ENCODE measurements around the gene TBX4. TPM values are rescaled to one million over a fixed set of nuclear protein-coding genes. Genes with fewer than 3 reads are reported as not detected.

TBX4 gene
- total and polyA plus RNA-seq, 2 experiments from 2014 or later, result 13.9 to 15.4 TPM

DNA sequence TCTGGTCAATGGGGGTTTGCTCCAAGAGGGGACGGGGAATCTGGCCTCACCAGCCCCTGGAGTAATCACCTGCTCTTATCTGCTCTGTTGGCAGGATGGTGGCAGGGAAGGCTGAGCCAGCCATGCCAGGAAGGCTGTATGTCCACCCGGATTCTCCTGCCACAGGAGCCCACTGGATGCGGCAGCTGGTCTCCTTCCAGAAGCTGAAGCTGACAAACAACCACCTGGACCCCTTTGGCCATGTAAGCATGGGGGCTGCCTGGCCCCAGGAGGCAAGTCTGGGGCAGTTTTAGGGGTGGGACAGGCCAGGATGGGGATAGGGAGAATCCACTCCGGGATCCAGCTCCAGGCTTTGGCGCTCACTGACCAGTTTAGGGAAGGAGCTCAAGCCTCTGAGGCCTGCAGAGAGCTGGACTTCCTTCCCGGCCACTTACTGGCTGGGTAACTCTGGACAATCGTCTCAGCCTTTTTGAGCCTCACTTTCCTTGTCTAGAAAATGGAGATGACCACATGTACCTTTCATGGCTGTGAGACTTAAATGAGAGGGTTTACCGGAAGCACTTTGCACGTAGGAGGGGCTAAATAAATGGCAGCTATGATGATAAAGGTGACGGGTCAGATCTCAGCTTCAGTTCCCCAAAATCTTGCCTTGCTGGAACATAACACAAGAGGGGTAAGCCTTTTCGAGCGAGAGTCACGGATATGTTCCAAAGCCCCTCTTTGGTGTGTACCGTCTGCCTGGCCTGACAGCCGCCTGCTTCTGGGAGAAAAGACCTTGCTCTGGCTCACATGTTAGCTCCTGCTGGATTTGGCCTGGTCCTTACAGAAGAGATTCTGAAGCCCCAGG, 15.4 kb downstream of the TBX4 start:
- Histone ChIP-seq H4K20me1 (ENCODE audit: insufficient read depth, poor library complexity, severe bottlenecking) (no peaks in the 10 kb centered on the region), H3K79me2 (peaks cover 82% of the 10 kb centered on the region), H3K4me1 (ENCODE audit: insufficient read depth) (peaks cover 32% of the 10 kb centered on the region), H3K9me3 (ENCODE audit: low read depth) (no peaks in the 10 kb centered on the region), H2AFZ (no peak overlapping the region), H3K9me2 (replicated peaks; ENCODE audit: insufficient read depth) (no peaks in the 10 kb centered on the region), H3K36me3 (replicated peaks; ENCODE audit: insufficient read depth, low read depth) (no peaks in the 10 kb centered on the region), H3K27ac (peak overlapping the region; percentile 29), H3K27me3 (no peaks in the 10 kb centered on the region), H3K4me2 (no peak overlapping the region), H3K4me3 (no peak overlapping the region)
- no peak for TF ChIP-seq EZH2 (IDR thresholded peaks at IDR 0.05; ENCODE audit: borderline replicate concordance)
- TF ChIP-seq, protein P1, sequence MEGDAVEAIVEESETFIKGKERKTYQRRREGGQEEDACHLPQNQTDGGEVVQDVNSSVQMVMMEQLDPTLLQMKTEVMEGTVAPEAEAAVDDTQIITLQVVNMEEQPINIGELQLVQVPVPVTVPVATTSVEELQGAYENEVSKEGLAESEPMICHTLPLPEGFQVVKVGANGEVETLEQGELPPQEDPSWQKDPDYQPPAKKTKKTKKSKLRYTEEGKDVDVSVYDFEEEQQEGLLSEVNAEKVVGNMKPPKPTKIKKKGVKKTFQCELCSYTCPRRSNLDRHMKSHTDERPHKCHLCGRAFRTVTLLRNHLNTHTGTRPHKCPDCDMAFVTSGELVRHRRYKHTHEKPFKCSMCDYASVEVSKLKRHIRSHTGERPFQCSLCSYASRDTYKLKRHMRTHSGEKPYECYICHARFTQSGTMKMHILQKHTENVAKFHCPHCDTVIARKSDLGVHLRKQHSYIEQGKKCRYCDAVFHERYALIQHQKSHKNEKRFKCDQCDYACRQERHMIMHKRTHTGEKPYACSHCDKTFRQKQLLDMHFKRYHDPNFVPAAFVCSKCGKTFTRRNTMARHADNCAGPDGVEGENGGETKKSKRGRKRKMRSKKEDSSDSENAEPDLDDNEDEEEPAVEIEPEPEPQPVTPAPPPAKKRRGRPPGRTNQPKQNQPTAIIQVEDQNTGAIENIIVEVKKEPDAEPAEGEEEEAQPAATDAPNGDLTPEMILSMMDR (IDR thresholded peaks at IDR 0.05; ENCODE audit: poor library complexity), result no peak
- no peak for TF ChIP-seq EZH2phosphoT487 (IDR thresholded peaks at IDR 0.05; ENCODE audit: low read depth, severe bottlenecking, unreplicated experiment)
- no peak for DNase-seq (ENCODE audit: low spot score)
- 52% methylated on average over 15 of the region's 15 CpGs for WGBS (ENCODE audit: low lambda C conversion rate, missing lambda C conversion rate)

DNA sequence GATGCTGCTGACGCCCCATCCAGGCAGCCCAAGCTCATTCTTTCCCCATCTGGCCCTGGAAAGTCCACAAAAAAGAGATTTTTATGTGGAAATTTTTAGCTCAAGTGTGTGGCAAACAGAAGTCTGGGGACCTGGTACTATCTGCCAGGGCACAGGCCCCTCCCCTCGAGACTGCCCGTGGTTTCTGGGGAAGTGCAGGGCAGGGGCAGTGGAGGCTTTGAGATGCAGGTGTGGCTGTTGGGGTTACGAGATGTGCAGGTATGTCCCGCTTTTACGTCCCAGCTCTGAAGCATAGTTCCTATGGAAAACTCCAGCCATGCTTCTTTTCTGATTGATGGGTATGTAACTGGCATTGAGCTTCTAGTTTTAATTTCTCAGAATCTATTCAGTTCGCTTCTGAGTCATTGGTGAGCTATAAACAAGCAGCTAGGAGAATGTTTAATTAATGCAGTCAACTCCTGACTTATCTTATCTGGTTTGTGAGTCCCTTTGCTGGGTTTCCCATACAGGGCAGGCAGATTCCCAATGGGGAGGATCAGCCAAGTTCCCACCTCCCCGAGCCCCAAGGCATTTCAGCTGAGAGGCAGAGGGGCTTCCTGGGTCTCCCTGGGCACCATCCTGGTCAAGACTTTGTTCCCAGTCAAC, 16.2 kb downstream of the TBX4 start:
- H3K36me3 ChIP-seq (replicated peaks; ENCODE audit: insufficient read depth, low read depth), result no peaks in the 10 kb centered on the region
- no peaks in the 10 kb centered on the region for H3K9me3 ChIP-seq (ENCODE audit: low read depth)
- H3K9me2 ChIP-seq (replicated peaks; ENCODE audit: insufficient read depth), result no peaks in the 10 kb centered on the region
- no peaks in the 10 kb centered on the region for H4K20me1 ChIP-seq (ENCODE audit: insufficient read depth, poor library complexity, severe bottlenecking)
- H3K79me2 ChIP-seq, result peaks cover 83% of the 10 kb centered on the region
- no peak overlapping the region for H2AFZ ChIP-seq
- peaks cover 25% of the 10 kb centered on the region for H3K4me1 ChIP-seq (ENCODE audit: insufficient read depth)
- peak overlapping the region; percentile 78 for H3K27ac ChIP-seq
- WGBS (ENCODE audit: low lambda C conversion rate, missing lambda C conversion rate), result 62% methylated on average over 8 of the region's 8 CpGs
- DNase-seq (ENCODE audit: low spot score), result no peak
- H3K27me3 ChIP-seq, result no peaks in the 10 kb centered on the region
- H3K4me3 ChIP-seq, result no peak overlapping the region
- H3K4me2 ChIP-seq, result no peak overlapping the region
- no peak for TF ChIP-seq EZH2phosphoT487 (IDR thresholded peaks at IDR 0.05; ENCODE audit: low read depth, severe bottlenecking, unreplicated experiment)

DNA sequence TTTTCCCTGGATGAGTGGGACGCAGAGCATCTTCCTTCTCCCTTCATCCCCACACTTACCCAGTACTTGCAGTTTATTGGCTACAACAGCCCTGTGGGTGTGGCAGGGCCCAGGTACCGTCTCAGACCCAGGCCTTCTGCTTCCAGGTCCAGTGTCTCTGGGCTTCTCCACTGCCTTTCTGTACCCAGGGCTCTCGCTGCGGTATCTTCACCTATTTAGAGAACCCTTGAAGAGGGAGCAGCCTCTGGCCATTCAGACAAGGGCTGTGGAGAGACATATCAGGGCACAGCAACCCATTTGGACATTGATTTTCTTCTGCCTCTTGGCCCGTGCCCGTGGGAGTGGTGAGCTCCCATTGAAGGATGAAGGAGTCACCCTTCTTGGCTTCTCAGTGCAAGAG, 17.3 kb downstream of the TBX4 start:
- Histone ChIP-seq H3K4me2 (no peak overlapping the region), H3K4me1 (ENCODE audit: insufficient read depth) (peaks cover 16% of the 10 kb centered on the region), H3K9me3 (ENCODE audit: low read depth) (no peaks in the 10 kb centered on the region), H3K9me2 (replicated peaks; ENCODE audit: insufficient read depth) (no peaks in the 10 kb centered on the region), H3K79me2 (peaks cover 85% of the 10 kb centered on the region), H3K36me3 (replicated peaks; ENCODE audit: insufficient read depth, low read depth) (no peaks in the 10 kb centered on the region), H3K4me3 (no peak overlapping the region), H3K27ac (no peak overlapping the region), H4K20me1 (ENCODE audit: insufficient read depth, poor library complexity, severe bottlenecking) (peaks cover 3% of the 10 kb centered on the region), H3K27me3 (no peaks in the 10 kb centered on the region), H2AFZ (no peak overlapping the region)
- DNase-seq (ENCODE audit: low spot score), result no peak
- 91% methylated on average over 6 of the region's 6 CpGs for WGBS (ENCODE audit: low lambda C conversion rate, missing lambda C conversion rate)
- TF ChIP-seq EZH2 (IDR thresholded peaks at IDR 0.05; ENCODE audit: borderline replicate concordance), result no peak
- TF ChIP-seq, protein P1 (IDR thresholded peaks at IDR 0.05; ENCODE audit: poor library complexity), result no peak
- TF ChIP-seq EZH2phosphoT487 (IDR thresholded peaks at IDR 0.05; ENCODE audit: low read depth, severe bottlenecking, unreplicated experiment), result no peak

DNA sequence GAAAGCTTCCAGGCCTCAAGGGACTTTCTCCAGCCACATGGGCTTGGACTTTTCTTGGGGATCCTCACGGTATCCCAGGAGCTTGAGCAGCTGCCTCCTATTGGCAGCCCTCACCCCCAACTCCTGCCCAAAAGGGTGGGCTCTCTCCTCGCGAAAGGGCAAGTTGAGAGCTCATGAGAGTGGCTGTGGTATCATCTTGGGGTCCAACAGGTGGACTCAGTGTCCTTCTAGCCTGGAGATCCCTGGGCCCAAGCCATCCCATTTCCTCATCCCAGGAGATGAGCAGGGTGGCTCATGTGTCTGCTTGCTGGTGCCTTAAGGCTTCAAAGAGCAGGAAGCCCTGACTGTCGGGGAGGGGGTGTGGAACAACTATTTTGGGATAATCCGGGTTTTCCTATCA, 17.7 kb downstream of the TBX4 start:
- Histone ChIP-seq H3K79me2 (peaks cover 85% of the 10 kb centered on the region), H3K4me3 (no peak overlapping the region), H3K27ac (peak overlapping the region; percentile 61), H3K9me3 (ENCODE audit: low read depth) (no peaks in the 10 kb centered on the region), H3K4me1 (ENCODE audit: insufficient read depth) (peaks cover 20% of the 10 kb centered on the region), H4K20me1 (ENCODE audit: insufficient read depth, poor library complexity, severe bottlenecking) (peaks cover 3% of the 10 kb centered on the region), H3K27me3 (no peaks in the 10 kb centered on the region), H3K9me2 (replicated peaks; ENCODE audit: insufficient read depth) (no peaks in the 10 kb centered on the region), H3K4me2 (no peak overlapping the region), H2AFZ (no peak overlapping the region), H3K36me3 (replicated peaks; ENCODE audit: insufficient read depth, low read depth) (no peaks in the 10 kb centered on the region)
- 85% methylated on average over 5 of the region's 5 CpGs for WGBS (ENCODE audit: low lambda C conversion rate, missing lambda C conversion rate)
- TF ChIP-seq EZH2 (IDR thresholded peaks at IDR 0.05; ENCODE audit: borderline replicate concordance) (no peak), EZH2phosphoT487 (IDR thresholded peaks at IDR 0.05; ENCODE audit: low read depth, severe bottlenecking, unreplicated experiment) (no peak)
- TF ChIP-seq, protein P1 (IDR thresholded peaks at IDR 0.05; ENCODE audit: poor library complexity), result no peak
- DNase-seq (ENCODE audit: low spot score), result no peak
